HEK293 (cell line): ENCODE data around the gene SIX2.

Source experiments
- CTCF ChIA-PET: fragments of 350-600 bp; formaldehyde crosslinking; extraction: SDS; loops from one replicate; lab custom pipeline; 2021; ENCODE audit warnings: antibody characterized with exemption; lab: Yijun Ruan, JAX
- POLR2A ChIA-PET: fragments of 300-600 bp; formaldehyde crosslinking; extraction: SDS; loops from one replicate; lab custom pipeline; 2020; ENCODE audit warnings: antibody characterized with exemption, inconsistent platforms; lab: Yijun Ruan, JAX
- H3K27ac ChIP-seq: fragments of 200-500 bp; sonication (Bioruptor generic); 2 replicates; pipeline ENCODE4 v1.5.1; 2014; ENCODE audit warnings: low read depth, low read length, control low read depth, inconsistent platforms; ENCODE audit errors: extremely low read depth
- H3K36me3 ChIP-seq, 2 experiments: fragments of 200-500 bp in 1 of 2; sonication (Bioruptor generic) in 1 of 2; 1 replicate in 1 of 2; 2 replicates in 1 of 2; pipeline ENCODE4 v1.5.1; 2014 to 2017; ENCODE audit warnings: inconsistent platforms in 2 of 2, low read length in 2 of 2; ENCODE audit not compliant: control insufficient read depth in 2 of 2, insufficient read depth in 1 of 2
- H3K4me1 ChIP-seq: fragments of 200-500 bp; sonication (Bioruptor generic); 2 replicates; pipeline ENCODE4 v1.5.1; 2014; ENCODE audit warnings: mild to moderate bottlenecking, low read length, inconsistent platforms; ENCODE audit not compliant: control insufficient read depth, insufficient read depth
- H3K4me3 ChIP-seq: 2 replicates; pipeline ENCODE4 v1.5.1; 2011; ENCODE audit warnings: low read depth, mild to moderate bottlenecking, control low read depth, low read length, moderate library complexity
- H3K9me3 ChIP-seq: fragments of 200-500 bp; sonication (Bioruptor generic); 2 replicates; pipeline ENCODE4 v1.5.1; 2014; ENCODE audit warnings: low read depth, low read length, inconsistent platforms; ENCODE audit not compliant: control insufficient read depth, insufficient read depth
- GFI1B ChIP-seq: fragments of 450-650 bp; formaldehyde crosslinking; IDR thresholded peaks from 2 replicates; pipeline ENCODE4 v1.5.1; 2016; ENCODE audit warnings: missing biosample characterization, missing genetic modification characterization
- KLF16 ChIP-seq: fragments of 450-650 bp; formaldehyde crosslinking; IDR thresholded peaks from 2 replicates; pipeline ENCODE4 v1.5.1; 2017; ENCODE audit warnings: missing biosample characterization, missing genetic modification characterization
- KLF9 ChIP-seq: fragments of 450-650 bp; formaldehyde crosslinking; IDR thresholded peaks from 2 replicates; pipeline ENCODE4 v1.5.1; 2016; ENCODE audit warnings: missing biosample characterization, missing genetic modification characterization, low read depth
- PRDM10 ChIP-seq: fragments of 450-650 bp; formaldehyde crosslinking; IDR thresholded peaks from 2 replicates; pipeline ENCODE4 v1.5.1; 2016; ENCODE audit warnings: missing biosample characterization, missing genetic modification characterization
- SETDB1 ChIP-seq: IDR thresholded peaks from one replicate; pipeline ENCODE4 v1.6.1; 2017; ENCODE audit warnings: mild to moderate bottlenecking, low read length, moderate library complexity, mixed read lengths; ENCODE audit not compliant: insufficient read length
- ZBTB11 ChIP-seq: fragments of 450-650 bp; formaldehyde crosslinking; conservative IDR thresholded peaks from 2 replicates; pipeline ENCODE4 v1.5.1; 2016; ENCODE audit warnings: low read depth, missing biosample characterization, missing genetic modification characterization
- ZBTB48 ChIP-seq: fragments of 450-650 bp; formaldehyde crosslinking; IDR thresholded peaks from 2 replicates; pipeline ENCODE4 v1.5.1; 2016; ENCODE audit warnings: missing biosample characterization, missing genetic modification characterization
- ZEB2 ChIP-seq: fragments of 450-650 bp; formaldehyde crosslinking; IDR thresholded peaks from 2 replicates; pipeline ENCODE4 v1.5.1; 2016; ENCODE audit warnings: missing biosample characterization, missing genetic modification characterization
- ZFP37 ChIP-seq: fragments of 450-650 bp; formaldehyde crosslinking; IDR thresholded peaks from 2 replicates; pipeline ENCODE4 v1.5.1; 2016; ENCODE audit warnings: missing biosample characterization, missing genetic modification characterization
- ZNF121 ChIP-seq: fragments of 450-650 bp; formaldehyde crosslinking; IDR thresholded peaks from 2 replicates; pipeline ENCODE4 v1.5.1; 2016; ENCODE audit warnings: missing biosample characterization, missing genetic modification characterization
- ZNF280C ChIP-seq: fragments of 450-650 bp; formaldehyde crosslinking; IDR thresholded peaks from 2 replicates; pipeline ENCODE4 v1.5.1; 2016; ENCODE audit warnings: missing biosample characterization, missing genetic modification characterization
- ZNF292 ChIP-seq: fragments of 450-650 bp; formaldehyde crosslinking; IDR thresholded peaks from 2 replicates; pipeline ENCODE4 v1.5.1; 2016; ENCODE audit warnings: low read depth, missing biosample characterization, missing genetic modification characterization, borderline replicate concordance
- ZNF311 ChIP-seq: fragments of 450-650 bp; formaldehyde crosslinking; IDR thresholded peaks from 2 replicates; pipeline ENCODE4 v1.5.1; 2017; ENCODE audit warnings: missing biosample characterization, missing genetic modification characterization, borderline replicate concordance
- ZNF350 ChIP-seq: fragments of 450-650 bp; formaldehyde crosslinking; IDR thresholded peaks from 2 replicates; pipeline ENCODE4 v1.5.0; 2017; ENCODE audit warnings: missing biosample characterization, mild to moderate bottlenecking, missing genetic modification characterization
- ZNF398 ChIP-seq: fragments of 450-650 bp; formaldehyde crosslinking; IDR thresholded peaks from 2 replicates; pipeline ENCODE4 v1.5.1; 2017; ENCODE audit warnings: missing biosample characterization, missing genetic modification characterization
- ZNF510 ChIP-seq: fragments of 450-650 bp; formaldehyde crosslinking; IDR thresholded peaks from 2 replicates; pipeline ENCODE4 v1.5.1; 2018; ENCODE audit warnings: mild to moderate bottlenecking, missing genetic modification characterization, missing biosample characterization; ENCODE audit not compliant: insufficient replicate concordance
- ZNF513 ChIP-seq: fragments of 450-650 bp; IDR thresholded peaks from 2 replicates; pipeline ENCODE4 v1.5.1; 2018; ENCODE audit warnings: missing biosample characterization, missing genetic modification characterization
- ZNF558 ChIP-seq: fragments of 450-650 bp; formaldehyde crosslinking; IDR thresholded peaks from 2 replicates; pipeline ENCODE4 v1.5.1; 2016; ENCODE audit warnings: missing biosample characterization, missing genetic modification characterization
- ZNF571 ChIP-seq: fragments of 450-650 bp; formaldehyde crosslinking; IDR thresholded peaks from 2 replicates; pipeline ENCODE4 v1.5.0; 2017; ENCODE audit warnings: missing biosample characterization, missing genetic modification characterization
- ZNF621 ChIP-seq: fragments of 450-650 bp; formaldehyde crosslinking; IDR thresholded peaks from 2 replicates; pipeline ENCODE4 v1.5.1; 2017; ENCODE audit warnings: missing biosample characterization, missing genetic modification characterization
- ZNF707 ChIP-seq: fragments of 450-650 bp; formaldehyde crosslinking; IDR thresholded peaks from 2 replicates; pipeline ENCODE4 v1.5.1; 2016; ENCODE audit warnings: missing biosample characterization, missing genetic modification characterization
- ZNF792 ChIP-seq: fragments of 450-650 bp; formaldehyde crosslinking; IDR thresholded peaks from 2 replicates; pipeline ENCODE4 v1.5.1; 2016; ENCODE audit warnings: missing biosample characterization, missing genetic modification characterization
- ZSCAN23 ChIP-seq: fragments of 450-650 bp; formaldehyde crosslinking; IDR thresholded peaks from 2 replicates; pipeline ENCODE4 v1.5.1; 2016; ENCODE audit warnings: missing biosample characterization, missing genetic modification characterization

The SIX2 gene

GRCh38 chr2:44994377-44994776 is 14.9 kb downstream of the SIX2 start:
- Histone ChIP-seq H3K4me1 (no peaks in the 10 kb centered on the region), H3K4me3 (no peak overlapping the region), H3K27ac (no peak overlapping the region), H3K36me3 (no peaks in the 10 kb centered on the region), H3K9me3 (no peaks in the 10 kb centered on the region)
- TF ChIP-seq KLF16 (tag by site-specific recombination) (no peak), PRDM10 (tag by site-specific recombination) (no peak), ZNF398 (tag by site-specific recombination) (no peak), ZFP37 (tag by site-specific recombination) (no peak), ZNF510 (no peak), ZNF792 (no peak), ZNF280C (tag by site-specific recombination) (no peak), ZBTB48 (tag by site-specific recombination) (no peak), ZEB2 (tag by site-specific recombination) (no peak), ZNF621 (tag by site-specific recombination) (no peak), ZNF558 (tag by site-specific recombination) (no peak), ZNF571 (tag by site-specific recombination) (no peak), ZNF121 (no peak), KLF9 (tag by site-specific recombination) (no peak), ZNF707 (tag by site-specific recombination) (no peak), GFI1B (tag by site-specific recombination) (no peak)
- ChIA-PET CTCF (no interaction called here), POLR2A (no interaction called here)

- ChIA-PET CTCF (interaction anchor here (0.6 to 2.6 kb wide), 2 partner anchors 8 to 51 kb away, joined by 3 to 12 read pairs; no protein-coding TSS in a partner anchor), POLR2A (no interaction called here)
- no peak overlapping the region for H3K27ac ChIP-seq
- H3K4me1 ChIP-seq: no peaks in the 10 kb centered on the region
- no peak overlapping the region for H3K4me3 ChIP-seq
- no peaks in the 10 kb centered on the region for H3K36me3 ChIP-seq
- no peaks in the 10 kb centered on the region for H3K9me3 ChIP-seq
- TF ChIP-seq ZNF350 (tag by site-specific recombination) (no peak), ZNF292 (no peak), ZBTB11 (tag by site-specific recombination) (no peak), SETDB1 (no peak), ZNF311 (no peak), ZNF513 (tag by site-specific recombination) (no peak), ZSCAN23 (tag by site-specific recombination) (no peak), ZNF121 (no peak)
These were observed 20.1 kb downstream of the SIX2 start for GRCh38 chr2:44989176-44989575.
